HG03196 (cell line): ENCODE data around the gene CDC20.
"Not testable (repeated sequence)": the region's sequence is repeated elsewhere in the genome, so short reads cannot be mapped to it uniquely, and the experiment has no call there.

Experiments used
- ATAC-seq: cut with Tn5 transposase; IDR thresholded peaks from one replicate; pipeline ENCODE4 v1.9.1; 2021; ENCODE audit not compliant: unreplicated experiment

Gene CDC20

GRCh38 chr1:43354471-43354870, 4.3 kb upstream of the CDC20 start:
- ATAC-seq = no peak

GRCh38 chr1:43354936-43355335, 3.8 kb upstream of the CDC20 start:
- no peak for ATAC-seq

GRCh38 chr1:43357251-43357650, 1.5 kb upstream of the CDC20 start:
- ATAC-seq = no peak

- peak; percentile 23 for ATAC-seq
Measured at GRCh38 chr1:43358121-43358745, 548 bp upstream of the CDC20 start.

- no peak for ATAC-seq
Measured at GRCh38 chr1:43359696-43360095, 915 bp downstream of the CDC20 start.

GRCh38 chr1:43360616-43361015, 1.8 kb downstream of the CDC20 start:
- no peak for ATAC-seq

GRCh38 chr1:43363283-43363934, 4.6 kb downstream of the CDC20 start:
- ATAC-seq = no peak

GRCh38 chr1:43363935-43364525, 5.2 kb downstream of the CDC20 start:
- ATAC-seq = no peak

- ATAC-seq = no peak
Measured at GRCh38 chr1:43365678-43366077, 6.9 kb downstream of the CDC20 start.

- ATAC-seq = no peak
Measured at GRCh38 chr1:43366179-43366578, 7.4 kb downstream of the CDC20 start.

GRCh38 chr1:43366601-43367025, 7.8 kb downstream of the CDC20 start:
- ATAC-seq = no peak

GRCh38 chr1:43367026-43367903, 8.5 kb downstream of the CDC20 start:
- ATAC-seq = peak; percentile 36

- ATAC-seq = peak; percentile 69
Measured at GRCh38 chr1:43367904-43368645, 9.3 kb downstream of the CDC20 start, which contains the start of gene ELOVL1. Gene ELOVL1, minus strand, starts transcription at chr1:43368011. Its CDS starts 2,402 bp downstream, at chr1:43365609.

GRCh38 chr1:43368646-43369020, 9.9 kb downstream of the CDC20 start:
- ATAC-seq = no peak

GRCh38 chr1:43369779-43370178, 11.0 kb downstream of the CDC20 start:
- not testable (repeated sequence) for ATAC-seq

GRCh38 chr1:43370564-43370963, 11.8 kb downstream of the CDC20 start:
- no peak for ATAC-seq

- no peak for ATAC-seq
Measured at GRCh38 chr1:43372172-43372571, 13.4 kb downstream of the CDC20 start.

GRCh38 chr1:43373066-43373940, 14.5 kb downstream of the CDC20 start:
- ATAC-seq = no peak

GRCh38 chr1:43376723-43377235, 18.0 kb downstream of the CDC20 start:
- no peak for ATAC-seq
